Tibial nerve (tissue), 4 donors: ENCODE results near the gene RUNX3.

Experiments used
- CTCF ChIP-seq, 5 experiments: fragments of 200-600 bp in 3 of 5; fragments of 450-650 bp in 2 of 5; sonication (generic) in 3 of 5; IDR thresholded peaks; one replicate each; pipeline ENCODE4 v1.5.1; 2016 to 2019; ENCODE audit warnings: antibody characterized with exemption in 5 of 5, mild to moderate bottlenecking in 3 of 5, moderate library complexity in 2 of 5
- EP300 ChIP-seq, 2 donors: sonication (generic); formaldehyde crosslinking; IDR thresholded peaks; one replicate each; pipeline ENCODE4 v1.6.1; 2017; ENCODE audit warnings: antibody characterized with exemption in 2 of 2, mild to moderate bottlenecking in 1 of 2
- POLR2A ChIP-seq, 2 donors: fragments of 450-650 bp; IDR thresholded peaks; one replicate each; pipeline ENCODE4 v1.6.1; 2017; ENCODE audit warnings: antibody characterized with exemption in 2 of 2, mild to moderate bottlenecking in 2 of 2, moderate library complexity in 2 of 2

DNA sequence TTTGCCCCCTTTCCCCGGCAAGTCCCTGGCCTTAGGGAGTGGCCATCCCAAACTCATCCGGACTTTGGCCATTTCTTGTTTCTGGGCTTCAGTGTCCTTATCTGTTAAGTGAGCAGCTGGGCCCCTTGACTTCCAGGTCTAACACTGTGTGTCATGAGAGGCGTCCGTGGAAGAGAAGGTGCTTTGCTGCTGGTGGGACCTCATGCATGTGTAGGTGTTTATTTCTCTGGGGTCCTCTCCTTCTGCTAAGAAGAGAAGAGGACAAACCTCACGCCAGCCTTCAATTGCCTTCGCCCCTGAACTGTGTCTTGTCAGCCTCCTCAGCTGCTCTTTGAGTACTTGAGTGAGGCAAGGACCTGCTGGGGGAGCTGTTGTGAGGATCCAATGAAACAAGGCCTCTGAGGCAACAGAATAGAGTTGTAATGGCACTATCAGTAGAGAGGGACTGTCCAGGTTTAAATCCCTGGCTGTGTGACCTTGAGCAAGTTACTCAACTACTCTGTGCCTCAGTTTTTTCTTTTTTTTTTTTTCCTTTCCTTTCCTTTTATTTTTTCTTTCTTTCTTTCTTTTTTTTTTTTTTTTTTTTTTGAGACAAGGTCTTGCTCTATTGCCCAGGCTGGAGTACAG is 72.5 kb downstream of the RUNX3 start:
- TF ChIP-seq POLR2A (IDR thresholded peaks at IDR 0.05) (no peak), EP300 (IDR thresholded peaks at IDR 0.05) (no peak), CTCF (IDR thresholded peaks at IDR 0.05) (no peak)
